Activated naive CD8-positive, alpha-beta T cell treated with anti-CD3 and anti-CD28 coated beads for 36 hours (primary cell): ENCODE measurements around the gene CST9. TPM values are rescaled to one million over a fixed set of nuclear protein-coding genes. Genes with fewer than 3 reads are reported as not detected.
A peak's percentile ranks its signal among the peaks of the same experiment; 100 is the strongest.
"Not testable (repeated sequence)": the region's sequence is repeated elsewhere in the genome, so short reads cannot be mapped to it uniquely, and the experiment has no call there.

Source experiments
- DNase-seq: peaks from one replicate; pipeline ENCODE4 v3.0.0; 2021
- H3K27ac Mint-ChIP-seq: one replicate; pipeline ENCODE4 v1.8.0; 2022; ENCODE audit warnings: mild to moderate bottlenecking, moderate library complexity, mixed read lengths
- H3K27me3 Mint-ChIP-seq: one replicate; pipeline ENCODE4 v1.8.0; 2022; ENCODE audit warnings: mild to moderate bottlenecking, mixed read lengths
- H3K36me3 Mint-ChIP-seq: one replicate; pipeline ENCODE4 v1.8.0; 2021; ENCODE audit warnings: mild to moderate bottlenecking, mixed read lengths
- H3K4me1 Mint-ChIP-seq: one replicate; pipeline ENCODE4 v1.8.0; 2021; ENCODE audit warnings: mixed read lengths
- H3K4me3 Mint-ChIP-seq: one replicate; pipeline ENCODE4 v1.8.0; 2022; ENCODE audit warnings: mild to moderate bottlenecking, moderate library complexity, mixed read lengths
- H3K9me3 Mint-ChIP-seq: one replicate; pipeline ENCODE4 v1.8.0; 2022; ENCODE audit warnings: mixed read lengths
- total RNA-seq, 2 experiments: library from RNA; stranded (reverse); gene quantifications; one replicate each; pipeline ENCODE4 v1.2.3, GENCODE V29; 2021

Gene CST9
- total RNA-seq, 2 experiments from 2014 or later = not detected

- no peaks in the 10 kb centered on the region for H3K9me3 Mint-ChIP-seq
- peaks cover under 1% of the 10 kb centered on the region for H3K4me1 Mint-ChIP-seq
- no peak overlapping the region for H3K27ac Mint-ChIP-seq
- H3K27me3 Mint-ChIP-seq = peaks cover 15% of the 10 kb centered on the region
- no peaks in the 10 kb centered on the region for H3K36me3 Mint-ChIP-seq
- H3K4me3 Mint-ChIP-seq = no peak overlapping the region
- no peak for DNase-seq
Measured at GRCh38 chr20:23641936-23642751, 36.4 kb upstream of the CST9 start.

DNA sequence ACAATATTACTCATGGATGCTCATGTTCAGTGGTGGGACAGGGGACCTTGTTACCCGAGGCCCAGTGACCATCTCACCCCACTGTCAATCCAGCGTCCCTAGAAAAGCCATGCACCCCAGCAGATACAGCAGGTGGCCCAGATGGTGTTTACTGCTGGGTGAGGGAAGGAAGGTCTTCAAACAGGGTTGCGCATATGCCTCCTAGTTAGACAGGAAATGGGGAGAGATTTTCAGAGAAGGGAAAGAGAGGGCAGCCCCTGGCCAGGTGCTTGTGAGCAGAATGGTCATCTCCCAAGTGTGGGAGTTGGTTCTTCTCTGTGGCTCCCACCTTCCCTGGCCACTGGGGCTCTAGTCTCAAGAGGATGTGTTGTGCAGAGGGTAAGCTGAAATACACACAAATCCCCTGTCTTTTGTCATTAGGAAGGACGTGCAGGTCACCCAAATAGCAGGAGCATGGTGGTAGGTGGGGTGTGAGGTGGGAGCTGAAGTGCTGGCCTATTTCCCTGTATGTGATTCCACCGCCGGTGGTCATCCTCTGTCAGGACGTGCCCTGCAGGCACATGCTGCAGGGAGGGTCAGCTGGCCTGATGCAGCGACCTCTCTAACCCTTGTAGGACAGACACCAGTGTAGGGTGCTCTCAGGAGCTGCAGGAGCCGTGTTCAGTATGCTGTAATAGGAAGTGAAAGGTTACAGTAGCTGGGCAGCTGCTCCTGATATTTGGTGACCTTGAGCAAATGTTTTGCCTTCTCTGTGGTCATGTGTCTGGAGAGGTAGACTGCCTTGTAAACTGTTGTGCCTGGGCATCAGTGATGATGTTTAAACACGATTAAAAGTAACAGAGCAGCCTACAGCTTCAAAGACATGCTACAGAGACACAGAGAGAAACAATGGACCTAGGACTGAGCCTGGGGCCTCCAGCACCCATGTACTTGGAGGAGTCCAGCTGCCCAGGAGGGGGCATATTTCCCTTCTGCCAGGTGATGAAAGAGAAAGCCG, 35.3 kb upstream of the CST9 start:
- H3K36me3 Mint-ChIP-seq = no peaks in the 10 kb centered on the region
- peaks cover 27% of the 10 kb centered on the region for H3K27me3 Mint-ChIP-seq
- H3K4me1 Mint-ChIP-seq = peaks cover 3% of the 10 kb centered on the region
- H3K4me3 Mint-ChIP-seq = no peak overlapping the region
- no peaks in the 10 kb centered on the region for H3K9me3 Mint-ChIP-seq
- no peak for DNase-seq
- no peak overlapping the region for H3K27ac Mint-ChIP-seq

DNA sequence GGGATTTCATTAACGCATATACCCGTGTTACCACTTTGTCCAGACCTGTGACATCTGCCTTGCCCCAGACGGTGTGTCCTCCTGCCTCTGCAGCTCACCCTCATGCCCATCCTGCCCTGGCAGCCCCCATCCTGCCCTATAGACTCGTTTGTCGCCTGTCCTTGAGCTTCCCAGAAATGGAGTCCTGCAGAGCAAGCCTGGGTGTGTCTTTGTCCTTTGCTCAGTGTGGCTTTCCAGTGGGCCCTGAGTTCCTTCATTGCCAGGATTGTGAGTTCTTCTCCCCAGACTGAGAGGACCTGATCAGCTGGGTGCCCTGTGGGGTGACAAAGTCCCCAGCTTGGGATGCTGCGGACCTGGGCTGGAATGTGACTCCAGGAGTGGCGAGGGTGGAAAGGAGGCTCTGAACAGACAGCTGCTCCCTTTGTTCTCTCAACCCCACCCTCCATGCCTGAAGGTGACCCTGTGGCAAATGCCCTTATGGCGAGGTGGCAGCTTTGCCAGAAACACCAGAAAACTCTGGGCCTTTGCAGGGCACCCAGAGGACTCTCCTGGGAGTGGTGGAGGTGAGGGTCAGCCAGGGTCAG, 34.4 kb upstream of the CST9 start:
- DNase-seq = no peak
- Mint-ChIP-seq H3K36me3 (no peaks in the 10 kb centered on the region), H3K27me3 (peaks cover 29% of the 10 kb centered on the region), H3K9me3 (no peaks in the 10 kb centered on the region), H3K4me1 (peaks cover 3% of the 10 kb centered on the region), H3K4me3 (no peak overlapping the region), H3K27ac (no peak overlapping the region)

GRCh38 chr20:23639490-23639958, 33.8 kb upstream of the CST9 start:
- Mint-ChIP-seq H3K27me3 (peaks cover 29% of the 10 kb centered on the region), H3K27ac (no peak overlapping the region), H3K36me3 (no peaks in the 10 kb centered on the region), H3K9me3 (no peaks in the 10 kb centered on the region), H3K4me3 (no peak overlapping the region), H3K4me1 (peaks cover 3% of the 10 kb centered on the region)
- no peak for DNase-seq

- Mint-ChIP-seq H3K4me3 (no peak overlapping the region), H3K27ac (no peak overlapping the region), H3K9me3 (no peaks in the 10 kb centered on the region), H3K4me1 (peaks cover 3% of the 10 kb centered on the region), H3K27me3 (peaks cover 29% of the 10 kb centered on the region), H3K36me3 (no peaks in the 10 kb centered on the region)
- DNase-seq = no peak
Measured at GRCh38 chr20:23638309-23638708, 32.6 kb upstream of the CST9 start.

GRCh38 chr20:23637282-23638221, 31.8 kb upstream of the CST9 start, which contains the start of gene CST3:
TSS of gene CST3 (minus strand) at chr20:23637955. CDS start at chr20:23637862, 93 bp downstream.
- Mint-ChIP-seq H3K27ac (no peak within 1 kb of the TSS), H3K27me3 (peaks cover 29% of the 10 kb centered on the region), H3K4me1 (peaks cover 3% of the 10 kb centered on the region), H3K9me3 (no peaks in the 10 kb centered on the region), H3K4me3 (peak within 1 kb of the TSS; percentile 20), H3K36me3 (no peaks in the 10 kb centered on the region)
- peak; percentile 3 for DNase-seq

DNA sequence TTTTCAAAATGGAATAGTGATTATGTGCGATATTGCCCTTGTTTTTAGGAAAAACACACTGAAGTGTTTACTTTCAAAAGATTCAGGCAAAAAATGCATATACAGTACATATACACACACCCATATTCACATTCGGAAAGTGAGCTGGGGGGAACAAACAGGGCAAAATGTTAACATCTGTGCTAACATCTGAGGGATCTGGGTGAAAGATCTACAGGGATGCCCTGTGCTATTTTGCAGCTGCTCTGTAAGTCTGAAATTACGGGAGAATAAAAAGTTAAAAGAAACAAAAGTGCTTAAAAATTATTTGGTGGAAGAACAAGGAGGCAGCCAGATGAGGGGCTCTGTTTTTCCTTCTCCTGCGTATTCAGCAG, 31.2 kb upstream of the CST9 start:
- Mint-ChIP-seq H3K4me3 (no peak overlapping the region), H3K9me3 (no peaks in the 10 kb centered on the region), H3K27me3 (peaks cover 29% of the 10 kb centered on the region), H3K27ac (no peak overlapping the region), H3K36me3 (no peaks in the 10 kb centered on the region), H3K4me1 (peaks cover 3% of the 10 kb centered on the region)
- no peak for DNase-seq

- H3K4me3 Mint-ChIP-seq = peak overlapping the region; percentile 18
- DNase-seq = no peak
- H3K9me3 Mint-ChIP-seq = no peaks in the 10 kb centered on the region
- peaks cover 3% of the 10 kb centered on the region for H3K4me1 Mint-ChIP-seq
- H3K27me3 Mint-ChIP-seq = peaks cover 29% of the 10 kb centered on the region
- no peak overlapping the region for H3K27ac Mint-ChIP-seq
- no peaks in the 10 kb centered on the region for H3K36me3 Mint-ChIP-seq
Measured at GRCh38 chr20:23636182-23636907, 30.6 kb upstream of the CST9 start.

- H3K27ac Mint-ChIP-seq, DNase-seq, H3K36me3 Mint-ChIP-seq, H3K4me1 Mint-ChIP-seq, H3K9me3 Mint-ChIP-seq, H3K4me3 Mint-ChIP-seq: not testable (repeated sequence)
- H3K27me3 Mint-ChIP-seq = peaks cover 29% of the 10 kb centered on the region
Measured at GRCh38 chr20:23635768-23636090, 30.0 kb upstream of the CST9 start.

DNA sequence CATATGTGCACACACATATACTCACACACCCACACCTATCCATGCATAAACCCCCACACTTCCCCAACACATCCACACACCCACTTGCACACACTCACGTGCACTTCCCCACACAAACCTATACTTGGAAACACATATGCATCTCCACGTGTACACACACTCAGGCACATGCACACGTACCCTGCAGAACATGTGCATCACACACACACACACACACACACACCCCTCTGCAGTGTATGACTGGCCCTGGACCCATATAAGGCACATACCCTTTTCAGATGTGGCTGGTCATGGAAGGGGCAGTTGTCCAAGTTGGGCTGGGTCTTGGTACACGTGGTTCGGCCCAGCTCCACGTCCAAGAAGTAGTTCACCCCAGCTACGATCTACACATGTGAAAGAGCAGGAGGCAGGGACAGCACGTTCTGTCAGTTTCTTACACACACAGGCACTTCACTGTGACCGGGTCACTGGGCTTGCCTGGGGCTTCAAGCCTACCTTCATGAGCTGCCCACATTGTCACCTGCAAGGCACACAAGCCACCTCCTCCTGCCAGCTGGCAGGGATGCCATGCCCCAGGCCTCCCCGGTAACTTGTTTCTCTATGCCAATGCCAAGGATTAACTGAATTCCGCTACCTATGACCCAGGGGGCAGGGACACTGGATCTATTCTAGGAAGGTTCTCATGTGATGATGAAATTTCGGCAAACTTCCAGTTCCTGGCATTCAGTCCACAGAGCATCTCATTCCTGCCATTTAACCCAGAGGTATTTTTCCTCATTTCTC, 29.5 kb upstream of the CST9 start:
- Mint-ChIP-seq H3K4me3 (no peak overlapping the region), H3K4me1 (peaks cover 3% of the 10 kb centered on the region)

DNA sequence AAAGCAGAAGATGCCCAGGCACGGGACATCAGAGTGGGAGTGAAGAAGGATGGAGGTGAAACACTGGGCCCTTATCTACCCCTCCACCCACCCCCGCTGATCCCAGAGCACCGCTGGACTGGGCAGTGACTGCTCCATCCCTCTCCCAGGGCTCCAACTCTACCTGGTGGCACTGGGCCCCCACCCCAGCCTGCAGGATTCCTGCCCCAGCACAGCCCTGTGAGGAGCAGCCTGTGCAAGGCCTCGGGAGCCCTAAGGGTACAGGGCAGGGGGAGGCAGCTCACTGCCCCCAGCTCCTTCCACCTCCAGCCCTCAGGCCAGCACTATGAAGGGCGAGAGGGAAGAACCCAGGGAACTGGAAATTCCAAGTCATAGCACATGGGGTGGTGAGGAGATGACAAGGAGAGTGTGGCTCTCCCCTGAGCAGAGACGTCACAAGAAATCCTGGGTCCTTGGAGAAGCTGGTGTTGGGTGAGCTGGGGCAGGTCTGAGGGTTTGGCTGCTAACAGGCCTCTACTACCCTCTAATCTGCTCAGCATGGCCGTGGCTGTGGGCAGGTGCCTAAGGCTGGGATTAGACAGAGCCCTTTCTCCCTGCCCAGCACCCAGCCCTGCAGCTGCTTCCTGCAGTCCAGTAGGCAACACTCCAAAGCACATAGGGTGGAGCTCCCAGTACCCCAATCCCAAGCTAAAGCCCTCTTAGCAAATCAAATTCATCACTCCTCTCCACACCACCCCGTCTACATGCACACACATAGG, 28.5 kb upstream of the CST9 start:
- peaks cover 3% of the 10 kb centered on the region for H3K4me1 Mint-ChIP-seq
- peaks cover 27% of the 10 kb centered on the region for H3K27me3 Mint-ChIP-seq
- no peak overlapping the region for H3K4me3 Mint-ChIP-seq
- H3K27ac Mint-ChIP-seq = no peak overlapping the region
- H3K36me3 Mint-ChIP-seq = no peaks in the 10 kb centered on the region
- no peaks in the 10 kb centered on the region for H3K9me3 Mint-ChIP-seq
- no peak for DNase-seq

More for the DNA sequence above, 29.5 kb upstream of the CST9 start:
- no peak for DNase-seq
- Mint-ChIP-seq H3K27ac (no peak overlapping the region), H3K27me3 (peaks cover 29% of the 10 kb centered on the region), H3K9me3 (no peaks in the 10 kb centered on the region), H3K36me3 (no peaks in the 10 kb centered on the region)

- no peak overlapping the region for H3K4me3 Mint-ChIP-seq
- no peak for DNase-seq
- no peaks in the 10 kb centered on the region for H3K9me3 Mint-ChIP-seq
- H3K27ac Mint-ChIP-seq = no peak overlapping the region
- peaks cover 3% of the 10 kb centered on the region for H3K4me1 Mint-ChIP-seq
- peaks cover 25% of the 10 kb centered on the region for H3K27me3 Mint-ChIP-seq
- no peaks in the 10 kb centered on the region for H3K36me3 Mint-ChIP-seq
Measured at GRCh38 chr20:23632711-23633573, 27.2 kb upstream of the CST9 start.
